Lung (tissue), 12 donors: Measurements from ENCODE around the gene MYT1. TPM values are rescaled to one million over a fixed set of nuclear protein-coding genes. Genes with fewer than 3 reads are reported as not detected.

Experiments used
- ATAC-seq: fragments of 200-7000 bp; cut with Tn5 transposase; one replicate; pipeline ENCODE4 v1.9.1; 2020; ENCODE audit warnings: moderate number of reproducible peaks; ENCODE audit not compliant: insufficient read depth, low FRiP score
- DNase-seq, 3 donors: peaks; one replicate each; pipeline ENCODE4 v3.0.0-alpha.2; 2013 to 2017
- H3K27ac ChIP-seq, 2 donors: one replicate each; pipeline ENCODE4 v1.5.1; 2013; ENCODE audit warnings: mild to moderate bottlenecking in 2 of 2, moderate library complexity in 2 of 2, control low read depth in 1 of 2, inconsistent platforms in 1 of 2, low read depth in 1 of 2, low read length in 1 of 2
- H3K27me3 ChIP-seq, 3 donors: one replicate each; pipeline ENCODE4 v1.5.1; 2013; ENCODE audit warnings: low read length in 2 of 3; ENCODE audit not compliant: control insufficient read depth in 3 of 3, insufficient read depth in 3 of 3
- H3K36me3 ChIP-seq, 4 donors: one replicate each; pipeline ENCODE4 v1.5.1; 2013; ENCODE audit warnings: low read length in 4 of 4, mild to moderate bottlenecking in 1 of 4, moderate library complexity in 1 of 4; ENCODE audit not compliant: control insufficient read depth in 4 of 4, insufficient read depth in 4 of 4
- H3K4me1 ChIP-seq, 5 donors: one replicate each; pipeline ENCODE4 v1.5.1; 2013; ENCODE audit warnings: low read length in 5 of 5, mild to moderate bottlenecking in 2 of 5, moderate library complexity in 1 of 5; ENCODE audit not compliant: control insufficient read depth in 5 of 5, insufficient read depth in 5 of 5
- H3K4me3 ChIP-seq: one replicate; pipeline ENCODE4 v1.5.1; 2013; ENCODE audit warnings: mild to moderate bottlenecking, control low read depth, moderate library complexity
- H3K9ac ChIP-seq, 2 donors: one replicate each; pipeline ENCODE4 v1.5.1; 2013; ENCODE audit warnings: low read length in 2 of 2, control low read depth in 1 of 2; ENCODE audit not compliant: insufficient read depth in 1 of 2
- H3K9me3 ChIP-seq, 4 donors: one replicate each; pipeline ENCODE4 v1.5.1; 2013; ENCODE audit warnings: low read length in 3 of 4, mild to moderate bottlenecking in 1 of 4, moderate library complexity in 1 of 4; ENCODE audit not compliant: control insufficient read depth in 4 of 4, insufficient read depth in 3 of 4
- CTCF ChIP-seq: IDR thresholded peaks from 2 replicates; pipeline ENCODE4 v1.5.1; 2012; ENCODE audit warnings: mild to moderate bottlenecking; ENCODE audit errors: control extremely low read depth, extremely low read depth
- WGBS, 2 donors: extraction: QIAGEN DNeasy Blood & Tissue Kit; methylation state at CpG; one replicate each; pipeline ENCODE4 v1.1.7; 2013; 5-methylcytosine and 5-hydroxymethylcytosine counted together
- polyA plus RNA-seq, 2 donors: library from polyadenylated mRNA; stranded (reverse); fragments of 200-250 nt; gene quantifications; one replicate each; pipeline ENCODE4 v1.2.1, GENCODE V29; 2013
- total RNA-seq, 2 donors: library from RNA; depleted of rRNA in 1 of 2; stranded (reverse); fragments of >200 nt in 1 of 2; gene quantifications; one replicate each; pipeline ENCODE4 v1.2.1, GENCODE V29; 2014 to 2021
- donor health status: control.
- donor health status: control.
- donor health status: Bipolar disorder and iron deficiency.
- donor health status: healthy.
- donor health status: DM: yes; HTN: yes; CAD: no.

The MYT1 gene
- total and polyA plus RNA-seq, 4 donors = 0.03 to 0.40 (median 0.10) TPM; not detected in 1

GRCh38 chr20:64264091-64264490 is 99.8 kb downstream of the MYT1 start:
- no peak overlapping the region for H3K9ac ChIP-seq
- 84 to 92% methylated on average over 4 of the region's 4 CpGs for WGBS, 2 donors
- ATAC-seq (no peak), DNase-seq (no peak)
- TF ChIP-seq CTCF = no peak
- H3K36me3 ChIP-seq = peaks cover 0 to 22% (median 12%) of the 10 kb centered on the region in 4 donors
- no peaks in the 10 kb centered on the region for H3K9me3 ChIP-seq
- no peaks in the 10 kb centered on the region for H3K27me3 ChIP-seq
- no peak overlapping the region for H3K27ac ChIP-seq
- peaks cover 0 to 31% (median 11%) of the 10 kb centered on the region in 5 donors for H3K4me1 ChIP-seq
- H3K4me3 ChIP-seq = no peak overlapping the region

GRCh38 chr20:64265201-64265600 is 100.9 kb downstream of the MYT1 start:
- H3K36me3 ChIP-seq = peaks cover 0 to 23% (median 12%) of the 10 kb centered on the region in 4 donors
- ATAC-seq (no peak), DNase-seq (no peak)
- H3K27me3 ChIP-seq = no peaks in the 10 kb centered on the region
- H3K9me3 ChIP-seq = no peaks in the 10 kb centered on the region
- WGBS, 2 donors = 70 to 79% methylated on average over 5 of the region's 5 CpGs
- TF ChIP-seq CTCF = no peak
- H3K9ac ChIP-seq = no peak overlapping the region
- H3K4me1 ChIP-seq = peaks cover 0 to 27% (median 8%) of the 10 kb centered on the region in 5 donors
- H3K27ac ChIP-seq = no peak overlapping the region
- H3K4me3 ChIP-seq = no peak overlapping the region

- TF ChIP-seq CTCF = no peak
- H3K36me3 ChIP-seq = peaks cover 0 to 22% (median 14%) of the 10 kb centered on the region in 4 donors
- ATAC-seq = no peak
Observed at GRCh38 chr20:64266988-64267387, 102.7 kb downstream of the MYT1 start.

GRCh38 chr20:64268174-64268573 is 103.9 kb downstream of the MYT1 start:
- no peaks in the 10 kb centered on the region for H3K9me3 ChIP-seq
- no peaks in the 10 kb centered on the region for H3K27me3 ChIP-seq
- H3K27ac ChIP-seq = no peak overlapping the region
- H3K36me3 ChIP-seq = peaks cover 3 to 21% (median 10%) of the 10 kb centered on the region in 4 donors
- no peak overlapping the region for H3K9ac ChIP-seq
- no peak for DNase-seq
- no peak overlapping the region for H3K4me3 ChIP-seq
- ATAC-seq = no peak
- peaks cover 0 to 10% (median 0%) of the 10 kb centered on the region in 5 donors for H3K4me1 ChIP-seq
- WGBS, 2 donors = 95% methylated on average over 10 of the region's 10 CpGs
- no peak for TF ChIP-seq CTCF

More at GRCh38 chr20:64266988-64267387, 102.7 kb downstream of the MYT1 start:
- Histone ChIP-seq H3K9me3 (no peaks in the 10 kb centered on the region), H3K27me3 (no peaks in the 10 kb centered on the region), H3K9ac (no peak overlapping the region), H3K4me3 (no peak overlapping the region), H3K27ac (no peak overlapping the region), H3K4me1 (peaks cover 0 to 19% (median 0%) of the 10 kb centered on the region in 5 donors)
- 95 to 96% methylated on average over 5 of the region's 5 CpGs for WGBS, 2 donors
- no peak for DNase-seq
